ENCODE measurements around the gene GALNT17. TPM values are rescaled to one million over a fixed set of nuclear protein-coding genes. Genes with fewer than 3 reads are reported as not detected.
A peak's percentile ranks its signal among the peaks of the same experiment; 100 is the strongest.
"Not testable (repeated sequence)": the region's sequence is repeated elsewhere in the genome, so short reads cannot be mapped to it uniquely, and the experiment has no call there.

The GALNT17 gene
- total RNA-seq, 1 donor from 2014 or later = not detected

GRCh38 chr7:71733107-71733870 lies 601.3 kb downstream of the GALNT17 start:
- DNase-seq (ENCODE audit: low read depth in 2 of 2) = peak; percentile 15 to 66

- peak; percentile 34 to 60 for DNase-seq (ENCODE audit: low read depth in 2 of 2)
Observed at GRCh38 chr7:71735961-71736556, 604.1 kb downstream of the GALNT17 start.

- not testable (repeated sequence) for DNase-seq (ENCODE audit: low read depth in 2 of 2)
Observed at GRCh38 chr7:71737931-71738540, 606.1 kb downstream of the GALNT17 start.

- no peak for DNase-seq (ENCODE audit: low read depth in 2 of 2)
Observed at GRCh38 chr7:71739520-71740173, 607.7 kb downstream of the GALNT17 start.

- no peak for DNase-seq (ENCODE audit: low read depth in 2 of 2)
Observed at GRCh38 chr7:71740174-71740560, 608.2 kb downstream of the GALNT17 start.

GRCh38 chr7:71746006-71746405 lies 614.1 kb downstream of the GALNT17 start:
- no peak for DNase-seq (ENCODE audit: low read depth in 2 of 2)

- no peak for DNase-seq (ENCODE audit: low read depth in 2 of 2)
Observed at GRCh38 chr7:71750290-71750689, 618.3 kb downstream of the GALNT17 start.

- peak in 1 of 2 donors; percentile 21 for DNase-seq (ENCODE audit: low read depth in 2 of 2)
Observed at GRCh38 chr7:71752171-71752935, 620.4 kb downstream of the GALNT17 start.

- DNase-seq (ENCODE audit: low read depth in 2 of 2) = no peak
Observed at GRCh38 chr7:71753236-71753635, 621.3 kb downstream of the GALNT17 start.

- no peak for DNase-seq (ENCODE audit: low read depth in 2 of 2)
Observed at GRCh38 chr7:71753956-71754664, 622.2 kb downstream of the GALNT17 start.

- no peak for DNase-seq (ENCODE audit: low read depth in 2 of 2)
Observed at GRCh38 chr7:71754828-71755227, 622.9 kb downstream of the GALNT17 start.

- no peak for DNase-seq (ENCODE audit: low read depth in 2 of 2)
Observed at GRCh38 chr7:71761336-71761735, 629.4 kb downstream of the GALNT17 start.

Data from dermis microvascular lymphatic vessel endothelial cell (primary cell).